GM12864 (cell line): ENCODE data around the gene TNFRSF1B.

Experiments used
- DNase-seq: peaks from one replicate; pipeline ENCODE4 v3.0.0-alpha.2; 2011; ENCODE audit warnings: low read depth
- H3K4me3 ChIP-seq: 2 replicates; pipeline ENCODE4 v1.5.1; 2011; ENCODE audit warnings: mild to moderate bottlenecking, low read depth, low read length, control low read depth
- CTCF ChIP-seq: IDR thresholded peaks from 2 replicates; pipeline ENCODE4 v1.5.1; 2011; ENCODE audit warnings: low read depth, mild to moderate bottlenecking, moderate library complexity, low read length, control low read depth, inconsistent platforms; ENCODE audit errors: missing control alignments

TNFRSF1B gene

GRCh38 chr1:12183095-12183794, 16.5 kb downstream of the TNFRSF1B start:
- no peak overlapping the region for H3K4me3 ChIP-seq
- DNase-seq: no peak
- no peak for TF ChIP-seq CTCF

- DNase-seq: no peak
- no peak overlapping the region for H3K4me3 ChIP-seq
- no peak for TF ChIP-seq CTCF
These were observed 17.4 kb downstream of the TNFRSF1B start for GRCh38 chr1:12184008-12184681.

- no peak for TF ChIP-seq CTCF
- DNase-seq: no peak
- H3K4me3 ChIP-seq: no peak overlapping the region
These were observed 18.5 kb downstream of the TNFRSF1B start for GRCh38 chr1:12185036-12185917.

- no peak overlapping the region for H3K4me3 ChIP-seq
- no peak for DNase-seq
- no peak for TF ChIP-seq CTCF
These were observed 19.3 kb downstream of the TNFRSF1B start for GRCh38 chr1:12185918-12186678.

- no peak for TF ChIP-seq CTCF
- H3K4me3 ChIP-seq: no peak overlapping the region
- DNase-seq: no peak
These were observed 19.8 kb downstream of the TNFRSF1B start for GRCh38 chr1:12186679-12186985.

- DNase-seq: no peak
- no peak overlapping the region for H3K4me3 ChIP-seq
- no peak for TF ChIP-seq CTCF
These were observed 21.3 kb downstream of the TNFRSF1B start for GRCh38 chr1:12188115-12188514.
